MG63 (cell line): ENCODE data around the gene PHF21A. TPM values are rescaled to one million over a fixed set of nuclear protein-coding genes. Genes with fewer than 3 reads are reported as not detected.

Experiments used
- DNase-seq: peaks from one replicate; pipeline ENCODE4 v3.0.0-alpha.2; 2020
- H3K27me3 ChIP-seq: fragments of 250-450 bp; sonication (Bioruptor Pico); 2 replicates; pipeline ENCODE4 v1.5.1; 2020; ENCODE audit warnings: mild to moderate bottlenecking, moderate library complexity
- H3K36me3 ChIP-seq: fragments of 250-450 bp; sonication (Bioruptor Pico); 2 replicates; pipeline ENCODE4 v1.5.1; 2020; ENCODE audit warnings: mild to moderate bottlenecking, moderate library complexity
- H3K4me3 ChIP-seq: fragments of 250-450 bp; sonication (Bioruptor Pico); 2 replicates; pipeline ENCODE4 v1.5.1; 2020; ENCODE audit warnings: mild to moderate bottlenecking, moderate library complexity
- H3K9me3 ChIP-seq: fragments of 250-450 bp; sonication (Bioruptor Pico); 2 replicates; pipeline ENCODE4 v1.5.1; 2020; ENCODE audit warnings: mild to moderate bottlenecking, moderate library complexity
- total RNA-seq: library from RNA; depleted of rRNA; stranded (reverse); fragments of >200 nt; shearing (Covaris generic); gene quantifications from 2 replicates; pipeline ENCODE4 v1.2.3, GENCODE V29; 2014; ENCODE audit warnings: low replicate concordance

PHF21A gene
- total RNA-seq, 1 experiment from 2014 or later = 2.0 TPM

GRCh38 chr11:45929486-45930030, 191.7 kb downstream of the PHF21A start:
- H3K9me3 ChIP-seq = no peaks in the 10 kb centered on the region
- no peak for DNase-seq
- H3K27me3 ChIP-seq = no peaks in the 10 kb centered on the region
- H3K4me3 ChIP-seq = no peak overlapping the region
- H3K36me3 ChIP-seq = no peaks in the 10 kb centered on the region

- Histone ChIP-seq H3K9me3 (no peaks in the 10 kb centered on the region), H3K36me3 (no peaks in the 10 kb centered on the region), H3K27me3 (no peaks in the 10 kb centered on the region), H3K4me3 (no peak overlapping the region)
- no peak for DNase-seq
Measured at GRCh38 chr11:45928535-45929215, 192.6 kb downstream of the PHF21A start.

DNA sequence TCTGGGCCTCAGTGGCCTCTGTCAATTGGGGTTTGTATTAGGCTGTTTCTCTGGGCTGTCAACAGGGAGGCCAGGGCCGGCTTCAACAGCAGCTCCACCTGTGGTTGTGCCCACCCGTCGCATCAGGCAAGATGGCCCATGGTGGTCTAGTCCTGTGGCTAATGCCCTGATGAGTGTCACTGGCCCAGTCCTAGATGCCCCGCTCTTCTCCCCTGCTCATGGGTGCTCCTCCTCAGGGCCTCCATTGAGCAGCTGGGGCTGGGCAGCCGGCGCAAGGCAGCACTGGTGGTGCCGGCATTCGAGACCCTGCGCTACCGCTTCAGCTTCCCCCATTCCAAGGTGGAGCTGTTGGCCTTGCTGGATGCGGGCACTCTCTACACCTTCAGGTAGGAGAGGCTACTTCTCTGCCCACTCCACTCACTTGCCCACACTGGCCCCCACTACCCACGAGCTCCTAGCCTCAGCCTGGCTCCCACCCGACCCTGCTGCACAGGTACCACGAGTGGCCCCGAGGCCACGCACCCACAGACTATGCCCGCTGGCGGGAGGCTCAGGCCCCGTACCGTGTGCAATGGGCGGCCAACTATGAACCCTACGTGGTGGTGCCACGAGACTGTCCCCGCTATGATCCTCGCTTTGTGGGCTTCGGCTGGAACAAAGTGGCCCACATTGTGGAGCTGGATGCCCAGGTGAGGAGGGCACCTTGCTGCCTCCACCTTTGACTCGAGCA, 193.4 kb downstream of the PHF21A start:
- H3K27me3 ChIP-seq = 0 out of 2 replicates have a peak, but pooled peaks cover 3% of the 10 kb centered on the region

GRCh38 chr11:45927332-45927683, 193.9 kb downstream of the PHF21A start:
- Histone ChIP-seq H3K27me3 (0 out of 2 replicates have a peak, but pooled peaks cover 3% of the 10 kb centered on the region), H3K9me3 (no peaks in the 10 kb centered on the region), H3K4me3 (no peak overlapping the region), H3K36me3 (no peaks in the 10 kb centered on the region)
- no peak for DNase-seq

More for the DNA sequence above, 193.4 kb downstream of the PHF21A start:
- Histone ChIP-seq H3K9me3 (no peaks in the 10 kb centered on the region), H3K36me3 (no peaks in the 10 kb centered on the region), H3K4me3 (no peak overlapping the region)
- no peak for DNase-seq

DNA sequence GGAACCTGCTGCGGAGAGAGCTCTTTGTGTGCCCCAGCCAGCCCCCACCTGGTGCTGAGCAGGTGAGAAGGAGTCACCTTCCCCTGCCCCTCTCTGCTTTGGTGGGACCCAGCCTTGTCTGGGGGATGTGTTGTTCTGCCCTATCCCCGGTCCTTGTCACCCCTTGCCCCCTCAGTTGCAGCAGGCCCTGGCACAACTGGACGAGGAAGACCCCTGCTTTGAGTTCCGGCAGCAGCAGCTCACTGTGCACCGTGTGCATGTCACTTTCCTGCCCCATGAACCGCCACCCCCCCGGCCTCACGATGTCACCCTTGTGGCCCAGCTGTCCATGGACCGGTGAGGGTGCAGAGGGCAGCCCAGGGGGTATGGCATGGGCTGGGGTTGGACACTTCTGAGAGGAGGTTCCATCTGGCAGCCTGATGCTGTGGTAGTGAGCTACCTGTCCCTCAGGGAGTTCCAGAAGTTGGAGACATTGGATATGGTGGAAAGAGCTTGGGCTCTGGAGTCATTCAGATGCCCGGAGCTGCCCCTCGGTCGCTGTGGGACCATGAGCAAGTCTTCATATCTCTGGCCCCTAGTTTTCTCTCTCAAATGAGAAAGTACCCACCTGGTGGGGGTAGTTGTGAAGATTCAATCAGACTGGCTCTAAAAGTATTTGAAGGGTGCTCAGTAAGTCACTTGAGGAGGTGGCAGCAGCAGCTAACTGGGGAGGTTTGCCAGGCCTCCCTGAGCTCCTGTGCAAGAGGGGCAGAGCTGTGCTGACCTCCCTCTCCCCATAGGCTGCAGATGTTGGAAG, 194.5 kb downstream of the PHF21A start:
- H3K27me3 ChIP-seq = 0 out of 2 replicates have a peak, but pooled peaks cover 3% of the 10 kb centered on the region
- no peak for DNase-seq
- H3K36me3 ChIP-seq = no peaks in the 10 kb centered on the region
- no peaks in the 10 kb centered on the region for H3K9me3 ChIP-seq
- no peak overlapping the region for H3K4me3 ChIP-seq

DNA sequence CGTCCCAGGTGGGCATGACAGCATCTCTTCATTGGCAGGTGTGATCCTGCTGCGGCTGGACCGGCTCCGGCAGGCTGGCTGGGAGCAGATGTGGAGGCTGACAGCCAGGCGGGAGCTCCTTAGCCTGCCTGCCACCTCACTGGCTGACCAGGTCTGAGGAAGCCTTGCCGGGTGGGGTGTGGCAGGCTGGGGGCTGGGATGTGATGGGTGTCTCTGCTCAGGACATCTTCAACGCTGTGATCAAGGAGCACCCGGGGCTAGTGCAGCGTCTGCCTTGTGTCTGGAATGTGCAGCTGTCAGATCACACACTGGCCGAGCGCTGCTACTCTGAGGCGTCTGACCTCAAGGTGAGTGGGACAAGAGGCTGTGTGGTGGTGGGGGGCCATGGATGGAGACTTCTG, 195.3 kb downstream of the PHF21A start:
- 0 out of 2 replicates have a peak, but pooled peaks cover 3% of the 10 kb centered on the region for H3K27me3 ChIP-seq
- no peaks in the 10 kb centered on the region for H3K9me3 ChIP-seq
- no peak for DNase-seq
- H3K36me3 ChIP-seq = no peaks in the 10 kb centered on the region
- no peak overlapping the region for H3K4me3 ChIP-seq

GRCh38 chr11:45925550-45925949, 195.7 kb downstream of the PHF21A start:
- Histone ChIP-seq H3K4me3 (no peak overlapping the region), H3K36me3 (no peaks in the 10 kb centered on the region), H3K27me3 (0 out of 2 replicates have a peak, but pooled peaks cover 3% of the 10 kb centered on the region), H3K9me3 (no peaks in the 10 kb centered on the region)
- no peak for DNase-seq

GRCh38 chr11:45924927-45925326, 196.3 kb downstream of the PHF21A start:
- H3K9me3 ChIP-seq = no peaks in the 10 kb centered on the region
- no peak overlapping the region for H3K4me3 ChIP-seq
- 0 out of 2 replicates have a peak, but pooled peaks cover 3% of the 10 kb centered on the region for H3K27me3 ChIP-seq
- H3K36me3 ChIP-seq = no peaks in the 10 kb centered on the region
- no peak for DNase-seq

- H3K36me3 ChIP-seq = no peaks in the 10 kb centered on the region
- no peaks in the 10 kb centered on the region for H3K9me3 ChIP-seq
- DNase-seq = no peak
- H3K4me3 ChIP-seq = no peak overlapping the region
- 0 out of 2 replicates have a peak, but pooled peaks cover 3% of the 10 kb centered on the region for H3K27me3 ChIP-seq
Measured at GRCh38 chr11:45924036-45924915, 197.0 kb downstream of the PHF21A start.

DNA sequence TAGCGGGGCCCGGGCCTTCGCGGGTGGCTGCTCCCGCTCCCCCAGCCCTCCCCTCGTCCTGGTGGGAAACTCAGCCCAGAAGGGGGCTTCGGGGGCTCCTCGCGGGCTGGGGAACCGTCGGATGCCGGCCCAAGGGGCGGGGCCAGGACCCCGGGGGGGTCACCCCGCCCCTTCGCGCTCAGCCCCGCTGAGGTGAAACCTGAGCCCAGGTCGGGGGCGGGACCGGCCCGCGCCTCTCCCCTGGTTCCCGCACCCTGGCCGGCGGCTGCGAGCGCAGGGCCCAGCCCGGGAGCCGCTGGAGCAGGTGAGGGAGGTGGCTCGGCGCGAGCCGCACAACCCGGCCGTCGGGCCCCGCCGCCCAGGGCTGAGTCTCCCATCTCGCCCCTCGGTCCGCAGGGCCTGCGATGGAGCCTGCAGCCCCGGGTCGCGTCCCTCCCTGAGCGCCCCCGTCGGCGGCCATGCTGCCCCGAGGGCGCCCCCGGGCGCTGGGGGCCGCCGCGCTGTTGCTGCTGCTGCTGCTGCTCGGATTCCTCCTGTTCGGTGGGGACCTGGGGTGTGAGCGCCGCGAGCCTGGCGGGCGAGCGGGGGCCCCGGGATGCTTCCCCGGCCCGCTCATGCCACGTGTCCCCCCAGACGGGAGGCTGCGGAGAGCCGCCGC, 198.7 kb downstream of the PHF21A start, which contains the start of gene LARGE2:
LARGE2 (plus strand) TSS at position 232 of the 658 bp plus-strand sequence; CDS start at position 459, 227 bp downstream.
- H3K36me3 ChIP-seq = no peaks in the 10 kb centered on the region
- no peak for DNase-seq
- no peaks in the 10 kb centered on the region for H3K9me3 ChIP-seq
- H3K27me3 ChIP-seq = 0 out of 2 replicates have a peak, but pooled peaks cover 3% of the 10 kb centered on the region
- no peak within 1 kb of the TSS for H3K4me3 ChIP-seq

- H3K27me3 ChIP-seq = 0 out of 2 replicates have a peak, but pooled peaks cover 3% of the 10 kb centered on the region
- DNase-seq = no peak
- no peak overlapping the region for H3K4me3 ChIP-seq
- H3K36me3 ChIP-seq = no peaks in the 10 kb centered on the region
- no peaks in the 10 kb centered on the region for H3K9me3 ChIP-seq
Measured at GRCh38 chr11:45921561-45922424, 199.5 kb downstream of the PHF21A start.

DNA sequence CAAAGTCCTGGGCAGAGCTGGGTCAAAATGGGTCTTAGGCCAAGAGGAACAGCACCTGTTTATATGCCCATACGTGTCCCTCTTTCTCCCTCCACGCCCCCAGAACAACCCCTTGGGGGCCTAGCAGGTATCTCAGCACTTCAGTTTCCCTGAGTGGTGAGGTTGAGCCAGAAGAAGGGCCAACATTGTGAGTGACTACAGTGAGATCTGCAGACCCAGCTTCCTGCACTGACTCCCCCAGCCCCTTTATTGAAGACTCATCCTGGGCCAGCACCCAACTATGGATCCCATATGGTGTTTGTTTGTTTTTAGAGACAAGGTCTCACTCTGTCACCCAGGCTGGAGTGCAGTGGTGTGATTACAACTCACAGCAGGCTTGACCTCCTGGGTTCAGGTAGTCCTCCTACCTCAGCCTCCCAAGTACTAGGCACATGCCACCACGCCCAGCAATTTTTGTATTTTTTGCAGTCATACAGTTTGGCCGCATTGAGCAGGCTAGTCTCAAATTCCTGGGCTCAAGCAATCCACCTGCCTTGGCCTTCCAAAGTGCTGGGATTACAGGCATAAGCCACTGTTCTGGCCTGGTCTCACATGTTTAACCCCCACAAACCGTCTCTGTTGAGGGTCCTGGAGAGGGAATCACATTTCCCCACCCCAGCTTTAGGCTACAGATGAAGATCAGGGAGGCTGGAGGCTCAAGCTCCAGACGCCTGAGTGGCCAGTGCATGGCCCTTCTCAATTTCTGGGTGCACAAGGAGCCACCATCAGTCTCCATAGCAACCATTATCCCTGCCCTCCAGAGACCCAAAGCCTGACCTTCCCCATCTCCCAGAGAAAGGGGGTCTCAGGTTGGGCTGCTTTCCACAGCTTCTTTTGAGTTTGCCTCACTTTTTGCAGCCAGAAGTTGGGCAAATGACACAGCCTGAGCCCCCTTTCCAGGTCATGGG, 200.4 kb downstream of the PHF21A start:
- Histone ChIP-seq H3K9me3 (no peaks in the 10 kb centered on the region), H3K36me3 (peaks cover 5% of the 10 kb centered on the region; the same call in 1 of the 2 replicates), H3K4me3 (no peak overlapping the region), H3K27me3 (0 out of 2 replicates have a peak, but pooled peaks cover 3% of the 10 kb centered on the region)
- no peak for DNase-seq

GRCh38 chr11:45919806-45920530, 201.3 kb downstream of the PHF21A start:
- Histone ChIP-seq H3K9me3 (no peaks in the 10 kb centered on the region), H3K27me3 (0 out of 2 replicates have a peak, but pooled peaks cover 3% of the 10 kb centered on the region), H3K36me3 (peaks cover 9% of the 10 kb centered on the region), H3K4me3 (no peak overlapping the region)
- DNase-seq = no peak
